SK-N-SH (cell line): ENCODE results near the gene IPO11.

Source experiments
- CTCF ChIP-seq: fragments of 200-600 bp; sonication (generic); IDR thresholded peaks from 2 replicates; pipeline ENCODE4 v1.6.1; 2017; ENCODE audit warnings: antibody characterized with exemption, mild to moderate bottlenecking, moderate library complexity
- EP300 ChIP-seq, 2 experiments: IDR thresholded peaks; 2 replicates each; pipeline versions ENCODE4 v1.4.0 to v1.6.1; 2012; ENCODE audit warnings: borderline replicate concordance in 1 of 2, low read depth in 1 of 2, low read length in 1 of 2
- MAX ChIP-seq: IDR thresholded peaks from 2 replicates; pipeline ENCODE4 v1.4.0; 2012; ENCODE audit warnings: low read depth
- RAD21 ChIP-seq: IDR thresholded peaks from 2 replicates; pipeline ENCODE4 v1.6.1; 2012; ENCODE audit warnings: mild to moderate bottlenecking, low read length

GRCh38 chr5:62600560-62601252 is 188.1 kb downstream of the IPO11 start:
- TF ChIP-seq RAD21 = no peak
- TF ChIP-seq CTCF = no peak
- TF ChIP-seq MAX = no peak
- TF ChIP-seq EP300 (IDR thresholded peaks at IDR 0.05; ENCODE audit: borderline replicate concordance in 1 of 2, low read depth in 1 of 2, low read length in 1 of 2) = no peak
